ENCODE data around the gene TPPP2. TPM values are rescaled to one million over a fixed set of nuclear protein-coding genes. Genes with fewer than 3 reads are reported as not detected.

The TPPP2 gene
- total RNA-seq, 2 donors from 2014 or later: 0.28 to 0.58 TPM

GRCh38 chr14:21050597-21050996 is 20.6 kb downstream of the TPPP2 start:
- DNase-seq: no peak
- no peak for ATAC-seq
- intact Hi-C loops (cut with DNase I, micrococcal nuclease): loop anchor here in 1 of 2 donors (5.0 kb wide), 1 partner anchor 38 kb away; no protein-coding TSS in a partner anchor

- intact Hi-C loops (cut with DNase I, micrococcal nuclease): loop anchor here in 1 of 2 donors (5.0 kb wide), 1 partner anchor 41 kb away; no protein-coding TSS in a partner anchor
These were observed 23.4 kb downstream of the TPPP2 start for GRCh38 chr14:21053184-21054122.

GRCh38 chr14:21054123-21054767 is 24.2 kb downstream of the TPPP2 start:
- DNase-seq: peak; percentile 49 to 70

More at GRCh38 chr14:21053184-21054122, 23.4 kb downstream of the TPPP2 start:
- ATAC-seq: no peak
- DNase-seq: no peak

GRCh38 chr14:21054768-21055145 is 24.7 kb downstream of the TPPP2 start:
- intact Hi-C loops (cut with DNase I, micrococcal nuclease): loop anchor here in 1 of 2 donors (5.0 kb wide), 1 partner anchor 42 kb away; no protein-coding TSS in a partner anchor
- no peak for ATAC-seq
- no peak for DNase-seq

More at GRCh38 chr14:21054123-21054767, 24.2 kb downstream of the TPPP2 start:
- peak; percentile 68 for ATAC-seq
- intact Hi-C loops (cut with DNase I, micrococcal nuclease): loop anchor here in 1 of 2 donors (5.0 kb wide), 1 partner anchor 42 kb away; no protein-coding TSS in a partner anchor

- ATAC-seq (peak; percentile 73), DNase-seq (peak; percentile 43 to 74)
- intact Hi-C loops (cut with DNase I, micrococcal nuclease): no loop called here
These were observed 25.6 kb downstream of the TPPP2 start for GRCh38 chr14:21055432-21056117.

GRCh38 chr14:21056520-21057163 is 26.6 kb downstream of the TPPP2 start:
- peak; percentile 65 for ATAC-seq
- DNase-seq: peak; percentile 87 to 89
- intact Hi-C loops (cut with DNase I, micrococcal nuclease): no loop called here

- intact Hi-C loops (cut with DNase I, micrococcal nuclease): no loop called here
- no peak for DNase-seq
- no peak for ATAC-seq
These were observed 28.0 kb downstream of the TPPP2 start, which contains the start of gene RNASE8 for GRCh38 chr14:21057803-21058675. Gene RNASE8 (plus strand): TSS chr14:21057822. CDS start chr14:21057893, 71 bp downstream.

GRCh38 chr14:21058903-21059302 is 28.9 kb downstream of the TPPP2 start:
- DNase-seq (no peak), ATAC-seq (no peak)
- intact Hi-C loops (cut with DNase I, micrococcal nuclease): no loop called here

- peak; percentile 51 for ATAC-seq
- DNase-seq: no peak
- intact Hi-C loops (cut with DNase I, micrococcal nuclease): no loop called here
These were observed 30.0 kb downstream of the TPPP2 start for GRCh38 chr14:21059842-21060613.

GRCh38 chr14:21060614-21061346 is 30.8 kb downstream of the TPPP2 start:
- intact Hi-C loops (cut with DNase I, micrococcal nuclease): no loop called here
- DNase-seq (no peak), ATAC-seq (peak; percentile 54)

GRCh38 chr14:21061347-21061668 is 31.3 kb downstream of the TPPP2 start:
- intact Hi-C loops (cut with DNase I, micrococcal nuclease): no loop called here
- DNase-seq (no peak), ATAC-seq (peak; percentile 2)

- intact Hi-C loops (cut with DNase I, micrococcal nuclease): no loop called here
- ATAC-seq (no peak), DNase-seq (no peak)
These were observed 33.5 kb downstream of the TPPP2 start for GRCh38 chr14:21063479-21063878.

GRCh38 chr14:21066882-21067502 is 37.0 kb downstream of the TPPP2 start:
- intact Hi-C loops (cut with DNase I, micrococcal nuclease): loop anchor here in 1 of 2 donors (5.0 kb wide), 1 partner anchor 40 kb away; no protein-coding TSS in a partner anchor
- DNase-seq (no peak), ATAC-seq (no peak)

- peak; percentile 30 for ATAC-seq
- DNase-seq: peak; percentile 58 to 63
- intact Hi-C loops (cut with DNase I, micrococcal nuclease): loop anchor here in 1 of 2 donors (5.0 kb wide), 1 partner anchor 39 kb away; no protein-coding TSS in a partner anchor
These were observed 38.7 kb downstream of the TPPP2 start for GRCh38 chr14:21068521-21069387.
